Endothelial cell of umbilical vein (primary cell): ENCODE data around the gene PRR15L. TPM values are rescaled to one million over a fixed set of nuclear protein-coding genes. Genes with fewer than 3 reads are reported as not detected.

ENCODE experiments used
- BruUV-seq: library from RNA; stranded (reverse); fragments of 400-500 nt; replicated peaks from 2 replicates; lab custom pipeline; 2021; lab: Mats Ljungman, UMichigan
- CTCF ChIA-PET: fragments of 300-600, 350-600 bp; sonication (Branson Sonifier 250); formaldehyde crosslinking; loops from one replicate; lab custom pipeline; 2021; ENCODE audit warnings: antibody characterized with exemption, inconsistent platforms; lab: Charles Lee
- POLR2A ChIA-PET: fragments of 300-600, 350-600 bp; sonication (Branson Sonifier 250); formaldehyde crosslinking; loops from one replicate; lab custom pipeline; 2021; ENCODE audit warnings: antibody characterized with exemption, inconsistent platforms; lab: Charles Lee
- DNase-seq: peaks from one replicate; pipeline ENCODE4 v3.0.0-alpha.2; 2011; ENCODE audit warnings: low read depth, low spot score
- FAIRE-seq: peaks from 2 replicates; lab custom pipeline; 2011; peaks lifted over from hg19 to GRCh38; lab: Jason Lieb, UNC
- H2AFZ ChIP-seq: 2 replicates; pipeline ENCODE4 v1.6.0; 2012; ENCODE audit warnings: low read depth, low read length, control low read depth, inconsistent platforms
- H3K27ac ChIP-seq: 2 replicates; pipeline ENCODE4 v1.5.1; 2011; ENCODE audit warnings: low read depth, mild to moderate bottlenecking, control low read depth, low read length, moderate library complexity; ENCODE audit not compliant: insufficient read depth
- H3K27me3 ChIP-seq, 2 experiments: 2 replicates each; pipeline versions ENCODE4 v1.6.0 to v1.6.1; 2011; ENCODE audit warnings: low read length in 2 of 2, mixed read lengths in 1 of 2; ENCODE audit not compliant: control insufficient read depth in 2 of 2, insufficient read depth in 2 of 2
- H3K36me3 ChIP-seq, 2 experiments: 2 replicates in 1 of 2; 3 replicates in 1 of 2; pipeline ENCODE4 v1.5.1; 2011; ENCODE audit warnings: low read length in 2 of 2, mild to moderate bottlenecking in 1 of 2, moderate library complexity in 1 of 2; ENCODE audit not compliant: control insufficient read depth in 2 of 2, insufficient read depth in 2 of 2; ENCODE audit errors: extremely low read depth in 1 of 2
- H3K4me1 ChIP-seq: 3 replicates; pipeline ENCODE4 v1.5.1; 2011; ENCODE audit warnings: mild to moderate bottlenecking, low read length; ENCODE audit not compliant: control insufficient read depth, insufficient read depth; ENCODE audit errors: extremely low read depth
- H3K4me2 ChIP-seq: 2 replicates; pipeline ENCODE4 v1.6.1; 2011; ENCODE audit warnings: low read length, control low read depth, mixed read lengths; ENCODE audit not compliant: insufficient read depth
- H3K4me3 ChIP-seq, 3 experiments: fragments of 200-600 bp in 1 of 3; sonication (generic), shearing (Covaris generic) in 1 of 3; replicated peaks in 1 of 3; 2 replicates each; pipeline ENCODE4 v1.5.1; 2011 to 2016; ENCODE audit warnings: control low read depth in 3 of 3, low read length in 3 of 3, mild to moderate bottlenecking in 2 of 3, inconsistent platforms in 1 of 3, low read depth in 1 of 3, moderate library complexity in 1 of 3; ENCODE audit not compliant: insufficient read depth in 1 of 3
- H3K79me2 ChIP-seq: 2 replicates; pipeline ENCODE4 v1.6.0; 2012; ENCODE audit warnings: low read length, inconsistent platforms; ENCODE audit not compliant: control insufficient read depth, insufficient read depth
- H3K9ac ChIP-seq: replicated peaks from 2 replicates; pipeline ENCODE3; 2011; ENCODE audit warnings: low read length, control low read depth; ENCODE audit not compliant: insufficient read depth; ENCODE audit errors: extremely low read depth
- H3K9me1 ChIP-seq: replicated peaks from 3 replicates; pipeline ENCODE4 v1.6.0; 2011; ENCODE audit warnings: mild to moderate bottlenecking, low read length; ENCODE audit not compliant: control insufficient read depth, insufficient read depth; ENCODE audit errors: extremely low read depth
- H3K9me3 ChIP-seq: replicated peaks from 2 replicates; pipeline ENCODE4 v1.5.1; 2012; ENCODE audit warnings: low read length, inconsistent platforms; ENCODE audit not compliant: control insufficient read depth, insufficient read depth
- H4K20me1 ChIP-seq: replicated peaks from 2 replicates; pipeline ENCODE3; 2011; ENCODE audit warnings: mild to moderate bottlenecking, low read length; ENCODE audit not compliant: control insufficient read depth, insufficient read depth; ENCODE audit errors: extremely low read depth
- CTCF ChIP-seq, 2 donors: IDR thresholded peaks; 1 replicate in 1 of 2; 2 replicates in 1 of 2; pipeline ENCODE4 v1.5.1; 2011; ENCODE audit warnings: low read length in 2 of 2, mild to moderate bottlenecking in 2 of 2, moderate library complexity in 2 of 2, control low read depth in 1 of 2, inconsistent platforms in 1 of 2, low read depth in 1 of 2; ENCODE audit not compliant: insufficient read depth in 1 of 2; ENCODE audit errors: extremely low read depth in 1 of 2
- EZH2 ChIP-seq: IDR thresholded peaks from 2 replicates; pipeline ENCODE4 v1.6.1; 2012; ENCODE audit warnings: borderline replicate concordance, low read depth, mild to moderate bottlenecking, moderate library complexity, low read length, inconsistent platforms; ENCODE audit not compliant: severe bottlenecking
- FOS ChIP-seq: IDR thresholded peaks from 2 replicates; pipeline ENCODE4 v1.6.1; 2011; ENCODE audit warnings: mild to moderate bottlenecking, low read length, moderate library complexity, borderline replicate concordance; ENCODE audit not compliant: insufficient read depth
- GATA2 ChIP-seq: IDR thresholded peaks from 2 replicates; pipeline ENCODE4 v1.7.0; 2011; ENCODE audit warnings: low read depth, mild to moderate bottlenecking, moderate library complexity, mixed read lengths, low read length; ENCODE audit not compliant: insufficient read length, insufficient read depth
- JUN ChIP-seq: IDR thresholded peaks from 2 replicates; pipeline ENCODE4 v1.6.1; 2011; ENCODE audit warnings: borderline replicate concordance, low read depth; ENCODE audit not compliant: insufficient read length, insufficient read depth
- MAX ChIP-seq: IDR thresholded peaks from 2 replicates; pipeline ENCODE4 v1.6.1; 2011; ENCODE audit not compliant: insufficient read depth, insufficient read length
- MYC ChIP-seq: IDR thresholded peaks from one replicate; pipeline ENCODE4 v1.6.1; 2011; ENCODE audit warnings: mild to moderate bottlenecking, low read depth, low read length
- POLR2A ChIP-seq: IDR thresholded peaks from 2 replicates; pipeline ENCODE4 v1.6.1; 2012; ENCODE audit warnings: low read depth, mild to moderate bottlenecking, control low read depth, low read length
- POLR2AphosphoS5 ChIP-seq: IDR thresholded peaks from 2 replicates; pipeline ENCODE4 v1.6.1; 2012; ENCODE audit warnings: low read depth, mild to moderate bottlenecking, control low read depth, low read length, moderate library complexity; ENCODE audit not compliant: insufficient read depth
- dilution Hi-C: fragments of 300-500 bp; cut with MboI; formaldehyde crosslinking; loops from one replicate; pipeline ENCODE4 v1.15.0; 2019; ENCODE audit warnings: low sequenced_read_pairs; ENCODE audit not compliant: extremely low pct_ligation_motif_present
- intact Hi-C: fragments of 100-400 bp; cut with micrococcal nuclease; formaldehyde crosslinking; loops from one replicate; pipeline ENCODE4 v1.10.0; 2022
- polyA plus RNA-seq, 4 experiments: library from polyadenylated mRNA; depleted of rRNA in 3 of 4; stranded (reverse) in 3 of 4; unstranded in 1 of 4; fragments of >200 nt; gene quantifications; 2 replicates each; pipeline versions ENCODE4 v1.2.1 to v1.2.3, GENCODE V29; 2011 to 2012; ENCODE audit warnings: missing spikeins in 1 of 4
- total RNA-seq: library from RNA; stranded (reverse); gene quantifications from 2 replicates; pipeline ENCODE4 v1.2.3, GENCODE V29; 2021

The PRR15L gene
- total and polyA plus RNA-seq, 2 donors (not counting 3 experiments of a cell fraction or from before 2014, with no cell fraction given): not detected

- ChIA-PET POLR2A (no interaction called here), CTCF (interaction anchor here (1.1 to 5.2 kb wide), 4 partner anchors 13 to 26 kb away, joined by 3 to 64 read pairs (median 8); no protein-coding TSS in a partner anchor)
- no peak overlapping the region for H3K4me2 ChIP-seq
- no peaks in the 10 kb centered on the region for H3K9me3 ChIP-seq
- no peak overlapping the region for H3K27ac ChIP-seq
- FAIRE-seq (no peak), DNase-seq (no peak)
- H4K20me1 ChIP-seq: no peaks in the 10 kb centered on the region
- no peaks in the 10 kb centered on the region for H3K27me3 ChIP-seq
- H3K4me1 ChIP-seq: peaks cover 6% of the 10 kb centered on the region
- no peak overlapping the region for H3K4me3 ChIP-seq
- H3K36me3 ChIP-seq: no peaks in the 10 kb centered on the region
- no TSS peak for BruUV-seq
- no peaks in the 10 kb centered on the region for H3K79me2 ChIP-seq
- H3K9me1 ChIP-seq: no peaks in the 10 kb centered on the region
- H3K9ac ChIP-seq: no peak overlapping the region
- dilution Hi-C loops (no loop called here), intact Hi-C loops (no loop called here)
- peak overlapping the region; percentile 69 for H2AFZ ChIP-seq
- TF ChIP-seq JUN (no peak), FOS (peak; percentile 58)
Measured at GRCh38 chr17:47967607-47968252, 10.0 kb upstream of the PRR15L start.

GRCh38 chr17:47966079-47966519 is 8.4 kb upstream of the PRR15L start:
- Histone ChIP-seq H3K9ac (no peak overlapping the region), H3K27ac (no peak overlapping the region), H3K36me3 (no peaks in the 10 kb centered on the region), H3K4me1 (no peaks in the 10 kb centered on the region), H3K4me3 (no peak overlapping the region), H3K9me3 (no peaks in the 10 kb centered on the region), H3K79me2 (no peaks in the 10 kb centered on the region), H4K20me1 (no peaks in the 10 kb centered on the region), H3K4me2 (no peak overlapping the region), H3K9me1 (no peaks in the 10 kb centered on the region), H3K27me3 (peaks cover 2 to 4% of the 10 kb centered on the region in 2 experiments), H2AFZ (no peak overlapping the region)
- dilution Hi-C loops: no loop called here
- intact Hi-C loops: no loop called here
- TF ChIP-seq POLR2A (no peak), POLR2AphosphoS5 (no peak), GATA2 (no peak), CTCF (IDR thresholded peaks at IDR 0.05; ENCODE audit: extremely low read depth in 1 of 2, insufficient read depth in 1 of 2, low read depth in 1 of 2, low read length in 2 of 2) (no peak), EZH2 (no peak), MAX (no peak), FOS (no peak), JUN (no peak), MYC (no peak)
- POLR2A ChIA-PET: no interaction called here
- DNase-seq: no peak
- CTCF ChIA-PET: interaction anchor here (1.3 kb wide), 1 partner anchor 17 kb away, joined by 6 read pairs; no protein-coding TSS in a partner anchor
- no TSS peak for BruUV-seq
- FAIRE-seq: no peak
